Liver (tissue), 2 donors: ENCODE data around the gene CMTM4.

ENCODE experiments used
- CTCF ChIP-seq: fragments of 150-350 bp; IDR thresholded peaks from 2 replicates; pipeline ENCODE4 v1.5.1; 2017; ENCODE audit warnings: improper control_type of control experiment, low read depth, low read length; ENCODE audit not compliant: missing input control
- YY1 ChIP-seq: IDR thresholded peaks from 2 replicates; pipeline ENCODE4 v1.6.1; 2016; ENCODE audit warnings: antibody characterized with exemption, mild to moderate bottlenecking
- donor health status: healthy.

GRCh38 chr16:66689282-66689681 lies 7.3 kb downstream of the CMTM4 start:
- TF ChIP-seq YY1 (no peak), CTCF (no peak)
